22Rv1 (cell line): Measurements from ENCODE around the gene KAT5.
A peak's percentile ranks its signal among the peaks of the same experiment; 100 is the strongest.
"Not testable (repeated sequence)": the region's sequence is repeated elsewhere in the genome, so short reads cannot be mapped to it uniquely, and the experiment has no call there.

Experiments
- H3K27ac ChIP-seq: fragments of 450-650 bp; 2 replicates; pipeline ENCODE4 v1.5.1; 2017
- CTCF ChIP-seq: fragments of 450-650 bp; IDR thresholded peaks from 2 replicates; pipeline ENCODE4 v1.5.1; 2017; ENCODE audit warnings: mild to moderate bottlenecking
- ZFX ChIP-seq: fragments of 450-650 bp; IDR thresholded peaks from 2 replicates; pipeline ENCODE4 v1.6.1; 2017; ENCODE audit warnings: antibody characterized with exemption, borderline replicate concordance

Gene KAT5

GRCh38 chr11:65685981-65686380 is 26.1 kb upstream of the KAT5 start:
- TF ChIP-seq CTCF: no peak
- no peak for TF ChIP-seq ZFX
- H3K27ac ChIP-seq: no peak overlapping the region

- H3K27ac ChIP-seq: not testable (repeated sequence)
These were observed 20.2 kb upstream of the KAT5 start for GRCh38 chr11:65691847-65692246.

GRCh38 chr11:65692367-65692766 is 19.7 kb upstream of the KAT5 start:
- TF ChIP-seq ZFX: no peak
- TF ChIP-seq CTCF: no peak
- H3K27ac ChIP-seq: no peak overlapping the region

GRCh38 chr11:65695459-65696241 is 16.4 kb upstream of the KAT5 start:
- H3K27ac ChIP-seq: peak overlapping the region; percentile 53
- TF ChIP-seq ZFX: no peak
- TF ChIP-seq CTCF: no peak

GRCh38 chr11:65696802-65697552 is 15.1 kb upstream of the KAT5 start:
- TF ChIP-seq CTCF (no peak), ZFX (no peak)
- no peak overlapping the region for H3K27ac ChIP-seq

- TF ChIP-seq ZFX: no peak
- no peak for TF ChIP-seq CTCF
- H3K27ac ChIP-seq: no peak overlapping the region
These were observed 13.8 kb upstream of the KAT5 start for GRCh38 chr11:65698205-65698604.

- no peak for TF ChIP-seq ZFX
- no peak for TF ChIP-seq CTCF
- H3K27ac ChIP-seq: no peak overlapping the region
These were observed 12.7 kb upstream of the KAT5 start for GRCh38 chr11:65699306-65699705.
